GM12878 (cell line): ENCODE results near the gene INPP4B.

Source experiments
- EP300 ChIP-seq, 2 experiments: fragments of 150-350 bp in 1 of 2; IDR thresholded peaks; 2 replicates each; pipeline ENCODE4 v1.6.1; 2011 to 2012; ENCODE audit warnings: low read depth in 2 of 2, low read length in 2 of 2, borderline replicate concordance in 1 of 2, improper control_type of control experiment in 1 of 2, inconsistent platforms in 1 of 2; ENCODE audit not compliant: control insufficient read depth in 1 of 2
- ESRRA ChIP-seq: IDR thresholded peaks from 2 replicates; pipeline ENCODE4 v1.6.1; 2012; ENCODE audit warnings: mild to moderate bottlenecking, low read length, improper control_type of control experiment
- HDAC2 ChIP-seq: fragments of 200-600 bp; sonication (generic); IDR thresholded peaks from 2 replicates; pipeline ENCODE4 v1.6.1; 2017
- NFYB ChIP-seq: IDR thresholded peaks from 2 replicates; pipeline ENCODE4 v1.6.1; 2011; ENCODE audit warnings: low read depth, mild to moderate bottlenecking, low read length, improper control_type of control experiment, moderate library complexity; ENCODE audit not compliant: insufficient read depth
- POLR2AphosphoS2 ChIP-seq: IDR thresholded peaks from 2 replicates; pipeline ENCODE4 v1.6.1; 2011; ENCODE audit warnings: low read depth, mild to moderate bottlenecking, low read length, improper control_type of control experiment, moderate library complexity
- RCOR1 ChIP-seq: conservative IDR thresholded peaks from 2 replicates; pipeline ENCODE4 v1.6.1; 2012; ENCODE audit warnings: low read depth, low read length, improper control_type of control experiment
- SIN3A ChIP-seq: IDR thresholded peaks from 2 replicates; pipeline ENCODE4 v1.6.1; 2012; ENCODE audit warnings: low read depth, low read length, improper control_type of control experiment
- SMC3 ChIP-seq: IDR thresholded peaks from 2 replicates; pipeline ENCODE4 v1.6.1; 2011; ENCODE audit warnings: low read length, improper control_type of control experiment, borderline replicate concordance
- TCF3 ChIP-seq: IDR thresholded peaks from 2 replicates; pipeline ENCODE4 v1.6.1; 2012; ENCODE audit warnings: low read depth, mild to moderate bottlenecking, low read length, borderline replicate concordance; ENCODE audit not compliant: insufficient read depth
- TF ChIP-seq, protein P1 (sequence below): IDR thresholded peaks from 2 replicates; pipeline ENCODE4 v1.6.1; 2011; ENCODE audit warnings: low read depth, mild to moderate bottlenecking, low read length, moderate library complexity, borderline replicate concordance; ENCODE audit errors: extremely low read depth
- TF ChIP-seq, protein P2 (sequence below), 3 experiments: IDR thresholded peaks in 2 of 3; conservative IDR thresholded peaks in 1 of 3; 2 replicates each; pipeline ENCODE4 v1.5.1; 2011; ENCODE audit warnings: low read depth in 3 of 3, low read length in 3 of 3, mild to moderate bottlenecking in 3 of 3, control low read depth in 2 of 3, moderate library complexity in 2 of 3, inconsistent platforms in 1 of 3, mixed read lengths in 1 of 3; ENCODE audit not compliant: control insufficient read depth in 2 of 3, insufficient read depth in 1 of 3; ENCODE audit errors: extremely low read depth in 1 of 3
- TF ChIP-seq, protein P3 (sequence below): fragments of 150-350 bp; IDR thresholded peaks from 2 replicates; pipeline ENCODE4 v1.6.1; 2016; ENCODE audit warnings: low read depth, low read length

DNA sequence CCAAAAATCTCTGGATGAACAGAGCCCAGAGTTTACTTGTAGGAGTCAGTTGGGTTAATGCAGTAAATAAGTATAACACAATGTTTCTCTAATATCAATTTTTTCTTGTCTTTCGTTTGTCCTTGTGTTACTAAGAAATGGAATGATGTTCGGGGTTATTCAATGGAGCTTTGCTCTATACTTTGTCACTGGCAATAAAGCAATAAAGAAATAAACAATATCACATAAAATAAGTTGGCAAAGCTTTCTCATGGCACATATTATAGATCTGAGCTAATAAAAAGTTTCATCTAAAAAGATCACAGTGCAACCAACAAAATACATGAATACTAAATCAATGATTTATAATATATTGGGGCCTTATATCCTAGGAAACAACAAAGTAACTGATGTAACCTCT is 32.7 kb downstream of the INPP4B start:
- TF ChIP-seq, protein P1, sequence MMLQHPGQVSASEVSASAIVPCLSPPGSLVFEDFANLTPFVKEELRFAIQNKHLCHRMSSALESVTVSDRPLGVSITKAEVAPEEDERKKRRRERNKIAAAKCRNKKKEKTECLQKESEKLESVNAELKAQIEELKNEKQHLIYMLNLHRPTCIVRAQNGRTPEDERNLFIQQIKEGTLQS: no peak
- TF ChIP-seq EP300 (IDR thresholded peaks at IDR 0.05; ENCODE audit: borderline replicate concordance in 1 of 2, control insufficient read depth in 1 of 2, low read depth in 2 of 2, low read length in 2 of 2): no peak
- TF ChIP-seq SIN3A: no peak
- TF ChIP-seq, protein P2, sequence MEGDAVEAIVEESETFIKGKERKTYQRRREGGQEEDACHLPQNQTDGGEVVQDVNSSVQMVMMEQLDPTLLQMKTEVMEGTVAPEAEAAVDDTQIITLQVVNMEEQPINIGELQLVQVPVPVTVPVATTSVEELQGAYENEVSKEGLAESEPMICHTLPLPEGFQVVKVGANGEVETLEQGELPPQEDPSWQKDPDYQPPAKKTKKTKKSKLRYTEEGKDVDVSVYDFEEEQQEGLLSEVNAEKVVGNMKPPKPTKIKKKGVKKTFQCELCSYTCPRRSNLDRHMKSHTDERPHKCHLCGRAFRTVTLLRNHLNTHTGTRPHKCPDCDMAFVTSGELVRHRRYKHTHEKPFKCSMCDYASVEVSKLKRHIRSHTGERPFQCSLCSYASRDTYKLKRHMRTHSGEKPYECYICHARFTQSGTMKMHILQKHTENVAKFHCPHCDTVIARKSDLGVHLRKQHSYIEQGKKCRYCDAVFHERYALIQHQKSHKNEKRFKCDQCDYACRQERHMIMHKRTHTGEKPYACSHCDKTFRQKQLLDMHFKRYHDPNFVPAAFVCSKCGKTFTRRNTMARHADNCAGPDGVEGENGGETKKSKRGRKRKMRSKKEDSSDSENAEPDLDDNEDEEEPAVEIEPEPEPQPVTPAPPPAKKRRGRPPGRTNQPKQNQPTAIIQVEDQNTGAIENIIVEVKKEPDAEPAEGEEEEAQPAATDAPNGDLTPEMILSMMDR (IDR thresholded peaks at IDR 0.05 in 2 of 3, conservative IDR thresholded peaks at IDR 0.05 in 1 of 3; ENCODE audit: control insufficient read depth in 2 of 3, extremely low read depth in 1 of 3, insufficient read depth in 1 of 3, low read depth in 3 of 3, low read length in 3 of 3): no peak
- TF ChIP-seq POLR2AphosphoS2: no peak
- TF ChIP-seq RCOR1: no peak
- TF ChIP-seq ESRRA: no peak
- TF ChIP-seq SMC3: no peak
- TF ChIP-seq NFYB: no peak
- TF ChIP-seq, protein P3, sequence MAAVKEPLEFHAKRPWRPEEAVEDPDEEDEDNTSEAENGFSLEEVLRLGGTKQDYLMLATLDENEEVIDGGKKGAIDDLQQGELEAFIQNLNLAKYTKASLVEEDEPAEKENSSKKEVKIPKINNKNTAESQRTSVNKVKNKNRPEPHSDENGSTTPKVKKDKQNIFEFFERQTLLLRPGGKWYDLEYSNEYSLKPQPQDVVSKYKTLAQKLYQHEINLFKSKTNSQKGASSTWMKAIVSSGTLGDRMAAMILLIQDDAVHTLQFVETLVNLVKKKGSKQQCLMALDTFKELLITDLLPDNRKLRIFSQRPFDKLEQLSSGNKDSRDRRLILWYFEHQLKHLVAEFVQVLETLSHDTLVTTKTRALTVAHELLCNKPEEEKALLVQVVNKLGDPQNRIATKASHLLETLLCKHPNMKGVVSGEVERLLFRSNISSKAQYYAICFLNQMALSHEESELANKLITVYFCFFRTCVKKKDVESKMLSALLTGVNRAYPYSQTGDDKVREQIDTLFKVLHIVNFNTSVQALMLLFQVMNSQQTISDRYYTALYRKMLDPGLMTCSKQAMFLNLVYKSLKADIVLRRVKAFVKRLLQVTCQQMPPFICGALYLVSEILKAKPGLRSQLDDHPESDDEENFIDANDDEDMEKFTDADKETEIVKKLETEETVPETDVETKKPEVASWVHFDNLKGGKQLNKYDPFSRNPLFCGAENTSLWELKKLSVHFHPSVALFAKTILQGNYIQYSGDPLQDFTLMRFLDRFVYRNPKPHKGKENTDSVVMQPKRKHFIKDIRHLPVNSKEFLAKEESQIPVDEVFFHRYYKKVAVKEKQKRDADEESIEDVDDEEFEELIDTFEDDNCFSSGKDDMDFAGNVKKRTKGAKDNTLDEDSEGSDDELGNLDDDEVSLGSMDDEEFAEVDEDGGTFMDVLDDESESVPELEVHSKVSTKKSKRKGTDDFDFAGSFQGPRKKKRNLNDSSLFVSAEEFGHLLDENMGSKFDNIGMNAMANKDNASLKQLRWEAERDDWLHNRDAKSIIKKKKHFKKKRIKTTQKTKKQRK: no peak
- TF ChIP-seq TCF3: no peak
- TF ChIP-seq HDAC2: no peak
